ENCODE data around the gene ZNHIT1.

The ZNHIT1 gene

DNA sequence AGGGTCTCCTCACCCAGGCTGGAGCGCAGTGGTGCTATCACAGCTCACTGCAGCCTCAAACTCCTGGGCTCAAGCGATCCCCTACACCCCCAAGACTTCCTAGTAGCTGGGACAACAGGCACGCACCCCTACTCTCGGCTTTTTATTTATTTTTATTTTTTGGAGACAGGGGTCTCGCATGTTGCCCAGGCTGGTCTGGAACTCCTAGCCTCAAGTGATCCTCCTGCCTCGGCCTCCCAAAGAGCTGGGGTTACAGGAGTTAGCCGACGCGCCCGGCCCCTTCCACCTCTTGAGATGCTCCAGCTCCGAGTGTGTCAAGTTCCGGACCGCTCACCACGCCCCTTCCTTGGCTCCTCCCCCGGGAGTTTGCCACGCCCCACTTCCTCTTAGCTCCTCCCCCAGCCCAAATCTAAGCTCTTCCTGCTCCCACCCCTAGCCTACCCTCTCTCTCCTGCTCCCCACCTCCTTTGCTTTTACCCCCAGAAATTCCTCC is 44.2 kb upstream of the ZNHIT1 start:
- no peak overlapping the region for H3K4me3 ChIP-seq (ENCODE audit: low read depth in 1 of 2, low read length in 2 of 2)
- H3K27ac ChIP-seq (ENCODE audit: low read depth, low read length): no peak overlapping the region
- H3K27me3 ChIP-seq (ENCODE audit: control insufficient read depth in 1 of 2, insufficient read depth in 2 of 2, low read length in 2 of 2): peaks cover 65 to 72% of the 10 kb centered on the region in 2 donors
- H3K36me3 ChIP-seq (ENCODE audit: control insufficient read depth in 1 of 2, insufficient read depth in 2 of 2, low read length in 2 of 2): no peaks in the 10 kb centered on the region
- peaks cover 22 to 42% of the 10 kb centered on the region in 2 donors for H3K4me1 ChIP-seq (ENCODE audit: control insufficient read depth in 1 of 2, insufficient read depth in 2 of 2, low read length in 2 of 2)
- H3K9me3 ChIP-seq (ENCODE audit: control insufficient read depth in 1 of 2, low read length in 2 of 2): no peaks in the 10 kb centered on the region
- no peak overlapping the region for H3K9ac ChIP-seq (ENCODE audit: low read depth in 1 of 2, low read length in 2 of 2)

GRCh38 chr7:101174322-101174854 is 43.6 kb upstream of the ZNHIT1 start:
- Histone ChIP-seq H3K4me3 (ENCODE audit: low read depth in 1 of 2, low read length in 2 of 2) (no peak overlapping the region), H3K9ac (ENCODE audit: low read depth in 1 of 2, low read length in 2 of 2) (no peak overlapping the region), H3K36me3 (ENCODE audit: control insufficient read depth in 1 of 2, insufficient read depth in 2 of 2, low read length in 2 of 2) (no peaks in the 10 kb centered on the region), H3K9me3 (ENCODE audit: control insufficient read depth in 1 of 2, low read length in 2 of 2) (no peaks in the 10 kb centered on the region), H3K27ac (ENCODE audit: low read depth, low read length) (no peak overlapping the region), H3K27me3 (ENCODE audit: control insufficient read depth in 1 of 2, insufficient read depth in 2 of 2, low read length in 2 of 2) (peaks cover 64 to 71% of the 10 kb centered on the region in 2 donors), H3K4me1 (ENCODE audit: control insufficient read depth in 1 of 2, insufficient read depth in 2 of 2, low read length in 2 of 2) (peaks cover 21 to 40% of the 10 kb centered on the region in 2 donors)

DNA sequence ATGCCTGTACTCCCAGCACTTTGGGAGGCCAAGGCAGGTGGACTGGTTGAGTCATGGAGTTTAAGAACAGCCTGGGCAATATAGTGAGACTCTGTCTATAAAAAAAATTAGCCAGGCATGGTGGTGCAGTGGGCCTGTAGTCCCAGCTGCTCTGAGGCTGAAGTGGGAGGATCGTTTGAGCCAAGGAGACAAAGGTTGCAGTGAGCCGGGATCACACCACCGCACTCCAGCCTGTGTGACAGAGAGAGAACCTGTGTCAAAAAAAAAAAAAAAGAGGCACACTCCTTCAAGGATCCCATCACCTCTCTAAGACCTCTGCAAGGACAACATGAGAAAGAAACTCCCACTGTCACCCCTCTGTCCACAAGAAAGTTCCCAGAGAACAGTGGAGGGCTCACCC is 42.3 kb upstream of the ZNHIT1 start:
- Histone ChIP-seq H3K9me3 (ENCODE audit: control insufficient read depth in 1 of 2, low read length in 2 of 2) (no peaks in the 10 kb centered on the region), H3K36me3 (ENCODE audit: control insufficient read depth in 1 of 2, insufficient read depth in 2 of 2, low read length in 2 of 2) (no peaks in the 10 kb centered on the region), H3K9ac (ENCODE audit: low read depth in 1 of 2, low read length in 2 of 2) (no peak overlapping the region), H3K27me3 (ENCODE audit: control insufficient read depth in 1 of 2, insufficient read depth in 2 of 2, low read length in 2 of 2) (peaks cover 64 to 66% of the 10 kb centered on the region in 2 donors), H3K27ac (ENCODE audit: low read depth, low read length) (no peak overlapping the region), H3K4me3 (ENCODE audit: low read depth in 1 of 2, low read length in 2 of 2) (no peak overlapping the region), H3K4me1 (ENCODE audit: control insufficient read depth in 1 of 2, insufficient read depth in 2 of 2, low read length in 2 of 2) (peaks cover 10 to 33% of the 10 kb centered on the region in 2 donors)

DNA sequence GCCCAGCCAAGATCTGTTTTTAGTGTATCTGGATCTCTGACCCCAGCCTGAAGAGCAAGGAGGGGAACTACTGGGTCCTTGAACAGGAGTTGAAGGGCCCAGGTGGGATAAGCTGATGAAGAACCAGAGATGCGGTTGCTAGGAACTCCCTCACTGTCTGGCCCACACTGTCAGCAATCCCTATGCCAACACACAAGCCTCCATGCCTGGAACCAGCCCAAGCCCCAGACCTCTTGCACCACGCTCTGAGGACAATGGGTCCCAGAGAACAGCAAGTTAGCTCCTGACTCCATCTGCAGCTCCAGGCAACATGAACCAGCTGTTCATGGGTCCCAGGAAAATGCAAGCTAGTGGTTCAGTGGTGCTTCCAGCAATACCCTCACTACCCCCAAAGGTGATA is 40.3 kb upstream of the ZNHIT1 start:
- peaks cover 8 to 22% of the 10 kb centered on the region in 2 donors for H3K4me1 ChIP-seq (ENCODE audit: control insufficient read depth in 1 of 2, insufficient read depth in 2 of 2, low read length in 2 of 2)
- H3K9me3 ChIP-seq (ENCODE audit: control insufficient read depth in 1 of 2, low read length in 2 of 2): no peaks in the 10 kb centered on the region
- H3K4me3 ChIP-seq (ENCODE audit: low read depth in 1 of 2, low read length in 2 of 2): no peak overlapping the region
- H3K27ac ChIP-seq (ENCODE audit: low read depth, low read length): no peak overlapping the region
- no peaks in the 10 kb centered on the region for H3K36me3 ChIP-seq (ENCODE audit: control insufficient read depth in 1 of 2, insufficient read depth in 2 of 2, low read length in 2 of 2)
- H3K9ac ChIP-seq (ENCODE audit: low read depth in 1 of 2, low read length in 2 of 2): no peak overlapping the region
- H3K27me3 ChIP-seq (ENCODE audit: control insufficient read depth in 1 of 2, insufficient read depth in 2 of 2, low read length in 2 of 2): peaks cover 47 to 48% of the 10 kb centered on the region in 2 donors

DNA sequence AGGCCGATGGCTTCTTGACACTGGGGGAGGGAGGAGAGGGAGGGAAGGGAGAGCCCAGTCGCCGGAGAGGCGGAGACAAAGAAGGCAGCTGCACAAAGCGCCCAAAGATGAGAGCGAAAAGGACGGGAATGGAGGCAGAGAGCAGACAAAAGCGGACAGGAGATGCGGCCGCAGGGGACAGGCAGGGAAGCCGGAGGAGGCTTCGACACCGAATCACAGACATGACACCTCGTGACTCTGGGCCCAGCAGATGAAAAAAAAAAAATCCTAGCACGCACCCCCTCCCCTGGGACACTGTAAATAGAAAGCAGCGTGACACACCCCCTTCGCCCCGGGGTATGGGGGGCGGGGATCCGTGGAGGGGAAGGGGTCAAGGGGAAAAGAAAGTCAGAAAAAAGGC is 38.8 kb upstream of the ZNHIT1 start:
- Histone ChIP-seq H3K9me3 (ENCODE audit: control insufficient read depth in 1 of 2, low read length in 2 of 2) (no peaks in the 10 kb centered on the region), H3K36me3 (ENCODE audit: control insufficient read depth in 1 of 2, insufficient read depth in 2 of 2, low read length in 2 of 2) (no peaks in the 10 kb centered on the region), H3K27ac (ENCODE audit: low read depth, low read length) (no peak overlapping the region), H3K4me3 (ENCODE audit: low read depth in 1 of 2, low read length in 2 of 2) (no peak overlapping the region), H3K27me3 (ENCODE audit: control insufficient read depth in 1 of 2, insufficient read depth in 2 of 2, low read length in 2 of 2) (peaks cover 34 to 39% of the 10 kb centered on the region in 2 donors), H3K9ac (ENCODE audit: low read depth in 1 of 2, low read length in 2 of 2) (no peak overlapping the region), H3K4me1 (ENCODE audit: control insufficient read depth in 1 of 2, insufficient read depth in 2 of 2, low read length in 2 of 2) (peaks cover 3 to 7% of the 10 kb centered on the region in 2 donors)

DNA sequence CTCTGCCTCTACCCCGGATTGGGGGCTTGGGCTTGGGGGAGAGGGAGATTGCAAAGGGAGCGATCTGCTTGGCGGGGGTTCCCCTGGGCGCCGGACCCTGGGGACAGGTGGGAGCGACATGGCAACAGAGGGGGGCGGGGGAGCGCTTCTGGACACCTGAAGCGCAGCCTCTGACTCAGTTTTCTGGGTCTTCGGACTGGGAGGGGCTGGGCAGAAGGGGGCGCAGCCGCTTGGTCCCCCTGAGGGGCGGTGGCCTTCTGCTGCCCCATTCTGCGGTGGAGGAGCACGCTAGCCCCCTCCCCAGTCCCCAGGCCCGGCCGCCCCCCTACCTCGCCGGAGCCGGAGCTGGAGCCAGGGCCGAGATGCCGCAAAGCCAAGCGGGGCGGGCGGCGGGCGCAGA is 38.3 kb upstream of the ZNHIT1 start:
- Histone ChIP-seq H3K4me1 (ENCODE audit: control insufficient read depth in 1 of 2, insufficient read depth in 2 of 2, low read length in 2 of 2) (peaks cover 3% of the 10 kb centered on the region in 2 donors), H3K9me3 (ENCODE audit: control insufficient read depth in 1 of 2, low read length in 2 of 2) (no peaks in the 10 kb centered on the region), H3K9ac (ENCODE audit: low read depth in 1 of 2, low read length in 2 of 2) (no peak overlapping the region), H3K27ac (ENCODE audit: low read depth, low read length) (no peak overlapping the region), H3K27me3 (ENCODE audit: control insufficient read depth in 1 of 2, insufficient read depth in 2 of 2, low read length in 2 of 2) (peaks cover 29 to 34% of the 10 kb centered on the region in 2 donors), H3K36me3 (ENCODE audit: control insufficient read depth in 1 of 2, insufficient read depth in 2 of 2, low read length in 2 of 2) (no peaks in the 10 kb centered on the region), H3K4me3 (ENCODE audit: low read depth in 1 of 2, low read length in 2 of 2) (no peak overlapping the region)

- Histone ChIP-seq H3K27me3 (ENCODE audit: control insufficient read depth in 1 of 2, insufficient read depth in 2 of 2, low read length in 2 of 2) (peaks cover 29 to 34% of the 10 kb centered on the region in 2 donors), H3K9me3 (ENCODE audit: control insufficient read depth in 1 of 2, low read length in 2 of 2) (no peaks in the 10 kb centered on the region), H3K4me1 (ENCODE audit: control insufficient read depth in 1 of 2, insufficient read depth in 2 of 2, low read length in 2 of 2) (peaks cover 3% of the 10 kb centered on the region in 2 donors), H3K27ac (ENCODE audit: low read depth, low read length) (no peak within 1 kb of the TSS), H3K36me3 (ENCODE audit: control insufficient read depth in 1 of 2, insufficient read depth in 2 of 2, low read length in 2 of 2) (no peaks in the 10 kb centered on the region), H3K9ac (ENCODE audit: low read depth in 1 of 2, low read length in 2 of 2) (no peak within 1 kb of the TSS), H3K4me3 (ENCODE audit: low read depth in 1 of 2, low read length in 2 of 2) (no peak within 1 kb of the TSS)
Observed at GRCh38 chr7:101180130-101180755, 37.7 kb upstream of the ZNHIT1 start, which contains the start of gene NAT16. TSS of gene NAT16 (minus strand) at chr7:101180293. CDS start at chr7:101174807, 5,486 bp downstream.

GRCh38 chr7:101185258-101185839 is 32.6 kb upstream of the ZNHIT1 start:
- Histone ChIP-seq H3K9me3 (ENCODE audit: control insufficient read depth in 1 of 2, low read length in 2 of 2) (no peaks in the 10 kb centered on the region), H3K4me1 (ENCODE audit: control insufficient read depth in 1 of 2, insufficient read depth in 2 of 2, low read length in 2 of 2) (peaks cover under 1 to 3% of the 10 kb centered on the region in 2 donors), H3K27me3 (ENCODE audit: control insufficient read depth in 1 of 2, insufficient read depth in 2 of 2, low read length in 2 of 2) (peaks cover 5 to 6% of the 10 kb centered on the region in 2 donors), H3K9ac (ENCODE audit: low read depth in 1 of 2, low read length in 2 of 2) (no peak overlapping the region), H3K4me3 (ENCODE audit: low read depth in 1 of 2, low read length in 2 of 2) (no peak overlapping the region), H3K27ac (ENCODE audit: low read depth, low read length) (no peak overlapping the region), H3K36me3 (ENCODE audit: control insufficient read depth in 1 of 2, insufficient read depth in 2 of 2, low read length in 2 of 2) (no peaks in the 10 kb centered on the region)

- no peak overlapping the region for H3K4me3 ChIP-seq (ENCODE audit: low read depth in 1 of 2, low read length in 2 of 2)
- no peak overlapping the region for H3K9ac ChIP-seq (ENCODE audit: low read depth in 1 of 2, low read length in 2 of 2)
- H3K27ac ChIP-seq (ENCODE audit: low read depth, low read length): no peak overlapping the region
- H3K36me3 ChIP-seq (ENCODE audit: control insufficient read depth in 1 of 2, insufficient read depth in 2 of 2, low read length in 2 of 2): no peaks in the 10 kb centered on the region
- peaks cover 0 to 3% of the 10 kb centered on the region in 2 donors for H3K4me1 ChIP-seq (ENCODE audit: control insufficient read depth in 1 of 2, insufficient read depth in 2 of 2, low read length in 2 of 2)
- no peaks in the 10 kb centered on the region for H3K9me3 ChIP-seq (ENCODE audit: control insufficient read depth in 1 of 2, low read length in 2 of 2)
- H3K27me3 ChIP-seq (ENCODE audit: control insufficient read depth in 1 of 2, insufficient read depth in 2 of 2, low read length in 2 of 2): no peaks in the 10 kb centered on the region
Observed at GRCh38 chr7:101186194-101186593, 31.8 kb upstream of the ZNHIT1 start.

- Histone ChIP-seq H3K36me3 (ENCODE audit: control insufficient read depth in 1 of 2, insufficient read depth in 2 of 2, low read length in 2 of 2) (no peaks in the 10 kb centered on the region), H3K27ac (ENCODE audit: low read depth, low read length) (no peak overlapping the region), H3K4me1 (ENCODE audit: control insufficient read depth in 1 of 2, insufficient read depth in 2 of 2, low read length in 2 of 2) (peaks cover 0 to 3% of the 10 kb centered on the region in 2 donors), H3K9ac (ENCODE audit: low read depth in 1 of 2, low read length in 2 of 2) (no peak overlapping the region), H3K9me3 (ENCODE audit: control insufficient read depth in 1 of 2, low read length in 2 of 2) (no peaks in the 10 kb centered on the region), H3K4me3 (ENCODE audit: low read depth in 1 of 2, low read length in 2 of 2) (no peak overlapping the region), H3K27me3 (ENCODE audit: control insufficient read depth in 1 of 2, insufficient read depth in 2 of 2, low read length in 2 of 2) (no peaks in the 10 kb centered on the region)
Observed at GRCh38 chr7:101186844-101187428, 31.0 kb upstream of the ZNHIT1 start.
